ENCODE results near the gene HGS.

Gene HGS

GRCh38 chr17:81684442-81684911 is 666 bp downstream of the HGS start:
- no peak for DNase-seq (ENCODE audit: low read depth in 3 of 3)

GRCh38 chr17:81685108-81685507 is 1.3 kb downstream of the HGS start:
- DNase-seq (ENCODE audit: low read depth in 3 of 3), result peak; percentile 31 to 61 (median 45)

GRCh38 chr17:81686614-81687013 is 2.8 kb downstream of the HGS start:
- no peak for DNase-seq (ENCODE audit: low read depth in 3 of 3)

GRCh38 chr17:81687770-81688541 is 4.1 kb downstream of the HGS start:
- no peak for DNase-seq (ENCODE audit: low read depth in 3 of 3)

- DNase-seq (ENCODE audit: low read depth in 3 of 3), result no peak
Observed at GRCh38 chr17:81688616-81689015, 4.8 kb downstream of the HGS start.

- no peak for DNase-seq (ENCODE audit: low read depth in 3 of 3)
Observed at GRCh38 chr17:81690066-81690465, 6.3 kb downstream of the HGS start.

- no peak for DNase-seq (ENCODE audit: low read depth in 3 of 3)
Observed at GRCh38 chr17:81690549-81690948, 6.7 kb downstream of the HGS start.

- no peak for DNase-seq (ENCODE audit: low read depth in 3 of 3)
Observed at GRCh38 chr17:81691196-81691595, 7.4 kb downstream of the HGS start.

GRCh38 chr17:81691608-81692007 is 7.8 kb downstream of the HGS start:
- no peak for DNase-seq (ENCODE audit: low read depth in 3 of 3)

- no peak for DNase-seq (ENCODE audit: low read depth in 3 of 3)
Observed at GRCh38 chr17:81693509-81694210, 9.8 kb downstream of the HGS start.

GRCh38 chr17:81694810-81695209 is 11.0 kb downstream of the HGS start:
- no peak for DNase-seq (ENCODE audit: low read depth in 3 of 3)

- no peak for DNase-seq (ENCODE audit: low read depth in 3 of 3)
Observed at GRCh38 chr17:81695211-81695610, 11.4 kb downstream of the HGS start.

GRCh38 chr17:81695801-81696200 is 12.0 kb downstream of the HGS start:
- DNase-seq (ENCODE audit: low read depth in 3 of 3), result no peak

- DNase-seq (ENCODE audit: low read depth in 3 of 3), result no peak
Observed at GRCh38 chr17:81696218-81696941, 12.6 kb downstream of the HGS start.

- no peak for DNase-seq (ENCODE audit: low read depth in 3 of 3)
Observed at GRCh38 chr17:81697261-81698044, 13.6 kb downstream of the HGS start.

- no peak for DNase-seq (ENCODE audit: low read depth in 3 of 3)
Observed at GRCh38 chr17:81700353-81701287, 16.8 kb downstream of the HGS start.

- no peak for DNase-seq (ENCODE audit: low read depth in 3 of 3)
Observed at GRCh38 chr17:81701288-81702071, 17.7 kb downstream of the HGS start.

GRCh38 chr17:81702934-81703746 is 19.3 kb downstream of the HGS start, which contains the start of gene MRPL12:
MRPL12 (plus strand) TSS chr17:81703367; CDS start chr17:81703502, 135 bp downstream.
- DNase-seq (ENCODE audit: low read depth in 3 of 3), result peak; percentile 84 to 88 (median 86)
